Parathyroid adenoma (tissue), 2 donors: Measurements from ENCODE around the gene ACR.

ENCODE experiments used
- H2AFZ ChIP-seq: fragments of 300-600 bp; sonication (generic); one replicate; pipeline ENCODE4 v1.7.0; 2017; ENCODE audit warnings: antibody characterized with exemption, mild to moderate bottlenecking
- H3K27ac ChIP-seq: fragments of 300-600 bp; sonication (generic); one replicate; pipeline ENCODE4 v1.7.0; 2017
- H3K27me3 ChIP-seq: fragments of 300-600 bp; sonication (generic); one replicate; pipeline ENCODE4 v1.7.0; 2017; ENCODE audit warnings: low read length; ENCODE audit not compliant: control insufficient read depth, insufficient read depth
- H3K36me3 ChIP-seq: fragments of 300-600 bp; sonication (generic); one replicate; pipeline ENCODE4 v1.7.0; 2017; ENCODE audit warnings: low read length; ENCODE audit not compliant: control insufficient read depth, insufficient read depth
- H3K4me1 ChIP-seq: fragments of 300-600 bp; sonication (generic); one replicate; pipeline ENCODE4 v1.7.0; 2017; ENCODE audit warnings: control low read depth
- H3K4me2 ChIP-seq: fragments of 300-600 bp; sonication (generic); one replicate; pipeline ENCODE4 v1.7.0; 2017; ENCODE audit warnings: low read length
- H3K4me3 ChIP-seq: fragments of 300-600 bp; sonication (generic); one replicate; pipeline ENCODE4 v1.7.0; 2017; ENCODE audit warnings: low read depth, low read length
- H3K79me2 ChIP-seq: fragments of 300-600 bp; sonication (generic); one replicate; pipeline ENCODE4 v1.7.0; 2017; ENCODE audit warnings: control low read depth
- H3K9ac ChIP-seq: fragments of 300-600 bp; sonication (generic); one replicate; pipeline ENCODE4 v1.7.0; 2017; ENCODE audit warnings: mild to moderate bottlenecking
- H3K9me3 ChIP-seq: fragments of 300-600 bp; sonication (generic); one replicate; pipeline ENCODE4 v1.7.0; 2017; ENCODE audit warnings: low read length; ENCODE audit not compliant: control insufficient read depth
- CTCF ChIP-seq: fragments of 300-600 bp; sonication (generic); IDR thresholded peaks from one replicate; pipeline ENCODE4 v1.7.0; 2017; ENCODE audit warnings: antibody characterized with exemption, mild to moderate bottlenecking
- donor health status: primary hyperparathyroidism.

The ACR gene

GRCh38 chr22:50713008-50713385 is 25.0 kb upstream of the ACR start:
- Histone ChIP-seq H3K27ac (no peak overlapping the region), H3K4me1 (no peaks in the 10 kb centered on the region), H2AFZ (no peak overlapping the region), H3K4me3 (no peak overlapping the region), H3K27me3 (no peaks in the 10 kb centered on the region), H3K79me2 (no peaks in the 10 kb centered on the region), H3K9me3 (no peaks in the 10 kb centered on the region), H3K4me2 (no peak overlapping the region), H3K36me3 (no peaks in the 10 kb centered on the region), H3K9ac (no peak overlapping the region)
- no peak for TF ChIP-seq CTCF

GRCh38 chr22:50713571-50714056 is 24.4 kb upstream of the ACR start:
- H3K27ac ChIP-seq: no peak overlapping the region
- H3K27me3 ChIP-seq: no peaks in the 10 kb centered on the region
- no peaks in the 10 kb centered on the region for H3K79me2 ChIP-seq
- no peak overlapping the region for H2AFZ ChIP-seq
- H3K4me3 ChIP-seq: no peak overlapping the region
- no peaks in the 10 kb centered on the region for H3K36me3 ChIP-seq
- no peaks in the 10 kb centered on the region for H3K4me1 ChIP-seq
- H3K4me2 ChIP-seq: no peak overlapping the region
- no peak for TF ChIP-seq CTCF
- no peaks in the 10 kb centered on the region for H3K9me3 ChIP-seq
- no peak overlapping the region for H3K9ac ChIP-seq

GRCh38 chr22:50714150-50714549 is 23.9 kb upstream of the ACR start:
- Histone ChIP-seq H3K9ac (no peak overlapping the region), H3K27ac (no peak overlapping the region), H3K9me3 (no peaks in the 10 kb centered on the region), H3K79me2 (no peaks in the 10 kb centered on the region), H3K27me3 (no peaks in the 10 kb centered on the region), H3K4me1 (no peaks in the 10 kb centered on the region), H3K4me2 (no peak overlapping the region), H3K4me3 (no peak overlapping the region), H3K36me3 (no peaks in the 10 kb centered on the region), H2AFZ (no peak overlapping the region)
- no peak for TF ChIP-seq CTCF

GRCh38 chr22:50714631-50715179 is 23.3 kb upstream of the ACR start:
- Histone ChIP-seq H3K9ac (no peak overlapping the region), H3K4me1 (no peaks in the 10 kb centered on the region), H2AFZ (no peak overlapping the region), H3K4me3 (no peak overlapping the region), H3K4me2 (no peak overlapping the region), H3K27me3 (no peaks in the 10 kb centered on the region), H3K9me3 (no peaks in the 10 kb centered on the region), H3K79me2 (no peaks in the 10 kb centered on the region), H3K27ac (no peak overlapping the region), H3K36me3 (no peaks in the 10 kb centered on the region)
- TF ChIP-seq CTCF: no peak

GRCh38 chr22:50715250-50715649 is 22.8 kb upstream of the ACR start:
- no peak for TF ChIP-seq CTCF
- no peaks in the 10 kb centered on the region for H3K27me3 ChIP-seq
- no peaks in the 10 kb centered on the region for H3K9me3 ChIP-seq
- no peaks in the 10 kb centered on the region for H3K4me1 ChIP-seq
- no peak overlapping the region for H3K4me3 ChIP-seq
- no peak overlapping the region for H3K4me2 ChIP-seq
- H3K79me2 ChIP-seq: no peaks in the 10 kb centered on the region
- no peak overlapping the region for H2AFZ ChIP-seq
- H3K9ac ChIP-seq: no peak overlapping the region
- no peaks in the 10 kb centered on the region for H3K36me3 ChIP-seq
- H3K27ac ChIP-seq: no peak overlapping the region
